Esophagus muscularis mucosa (tissue), 4 donors: Measurements from ENCODE around the gene TMEM200B. TPM values are rescaled to one million over a fixed set of nuclear protein-coding genes. Genes with fewer than 3 reads are reported as not detected.

ENCODE experiments used
- DNase-seq: peaks from one replicate; pipeline ENCODE4 v3.0.0-alpha.2; 2017; ENCODE audit errors: extremely low spot score
- H3K27ac ChIP-seq, 4 donors: fragments of 200-600 bp; sonication (generic); replicated peaks in 1 of 4; 1 replicate in 3 of 4; 2 replicates in 1 of 4; pipeline ENCODE4 v1.5.1; 2016 to 2019; ENCODE audit warnings: mild to moderate bottlenecking in 1 of 4
- H3K27me3 ChIP-seq, 4 donors: fragments of 200-600 bp; sonication (generic); one replicate each; pipeline versions ENCODE4 v1.5.1 to v1.6.0; 2016 to 2019
- H3K36me3 ChIP-seq, 4 donors: fragments of 200-600 bp; sonication (generic); one replicate each; pipeline ENCODE4 v1.5.1; 2016 to 2019
- H3K4me1 ChIP-seq, 4 donors: fragments of 200-600 bp; sonication (generic); one replicate each; pipeline ENCODE4 v1.5.1; 2016 to 2019
- H3K4me3 ChIP-seq, 4 donors: fragments of 200-600 bp; sonication (generic); 1 replicate in 2 of 4; 2 replicates in 2 of 4; pipeline ENCODE4 v1.5.1; 2016 to 2019; ENCODE audit warnings: mild to moderate bottlenecking in 4 of 4, moderate library complexity in 1 of 4
- H3K9me3 ChIP-seq, 4 donors: fragments of 200-600 bp; sonication (generic); 1 replicate in 3 of 4; 2 replicates in 1 of 4; pipeline ENCODE4 v1.5.1; 2016 to 2019
- EP300 ChIP-seq: sonication (generic); formaldehyde crosslinking; IDR thresholded peaks from one replicate; pipeline ENCODE4 v1.6.1; 2017; ENCODE audit warnings: antibody characterized with exemption
- POLR2A ChIP-seq: fragments of 450-650 bp; IDR thresholded peaks from one replicate; pipeline ENCODE4 v1.6.1; 2017; ENCODE audit warnings: antibody characterized with exemption, moderate library complexity, mild to moderate bottlenecking, low read depth
- POLR2AphosphoS5 ChIP-seq, 2 donors: sonication (generic); formaldehyde crosslinking; IDR thresholded peaks; one replicate each; pipeline ENCODE4 v1.6.1; 2017; ENCODE audit warnings: antibody characterized with exemption in 2 of 2
- WGBS: methylation state at CpG from one replicate; pipeline ENCODE4 v1.1.5; 2018; 5-methylcytosine and 5-hydroxymethylcytosine counted together
- intact Hi-C: fragments of 100-400 bp; cut with DNase I; formaldehyde crosslinking; loops from one replicate; pipeline ENCODE4 v1.15.1; 2023
- total RNA-seq, 4 donors: library from RNA; depleted of rRNA; stranded (reverse); fragments of >200 nt; gene quantifications; one replicate each; pipeline versions ENCODE4 v1.1.0 to v1.2.1, GENCODE V29; 2016
- TF ChIP-seq, protein P1 (sequence below), 3 experiments: fragments of 200-600 bp in 2 of 3; fragments of 450-650 bp in 1 of 3; sonication (generic) in 2 of 3; IDR thresholded peaks; one replicate each; pipeline ENCODE4 v1.5.1; 2017 to 2019; ENCODE audit warnings: antibody characterized with exemption in 3 of 3, mild to moderate bottlenecking in 2 of 3, moderate library complexity in 1 of 3

The TMEM200B gene
- total RNA-seq, 4 donors from 2014 or later: 14.5 to 44.8 (median 28.2) TPM

GRCh38 chr1:29126198-29126597 is 2.5 kb upstream of the TMEM200B start:
- H3K27ac ChIP-seq: peak overlapping the region in 3 of 4 donors; percentile 98 to 100 (median 99)
- no peaks in the 10 kb centered on the region for H3K9me3 ChIP-seq
- H3K4me3 ChIP-seq: no peak overlapping the region
- 94% methylated on average over 6 of the region's 6 CpGs for WGBS
- H3K36me3 ChIP-seq: no peaks in the 10 kb centered on the region
- intact Hi-C loops: no loop called here
- no peak for DNase-seq
- peaks cover 0 to 7% (median 3%) of the 10 kb centered on the region in 4 donors for H3K27me3 ChIP-seq
- TF ChIP-seq POLR2AphosphoS5 (IDR thresholded peaks at IDR 0.05): no peak
- TF ChIP-seq, protein P1, sequence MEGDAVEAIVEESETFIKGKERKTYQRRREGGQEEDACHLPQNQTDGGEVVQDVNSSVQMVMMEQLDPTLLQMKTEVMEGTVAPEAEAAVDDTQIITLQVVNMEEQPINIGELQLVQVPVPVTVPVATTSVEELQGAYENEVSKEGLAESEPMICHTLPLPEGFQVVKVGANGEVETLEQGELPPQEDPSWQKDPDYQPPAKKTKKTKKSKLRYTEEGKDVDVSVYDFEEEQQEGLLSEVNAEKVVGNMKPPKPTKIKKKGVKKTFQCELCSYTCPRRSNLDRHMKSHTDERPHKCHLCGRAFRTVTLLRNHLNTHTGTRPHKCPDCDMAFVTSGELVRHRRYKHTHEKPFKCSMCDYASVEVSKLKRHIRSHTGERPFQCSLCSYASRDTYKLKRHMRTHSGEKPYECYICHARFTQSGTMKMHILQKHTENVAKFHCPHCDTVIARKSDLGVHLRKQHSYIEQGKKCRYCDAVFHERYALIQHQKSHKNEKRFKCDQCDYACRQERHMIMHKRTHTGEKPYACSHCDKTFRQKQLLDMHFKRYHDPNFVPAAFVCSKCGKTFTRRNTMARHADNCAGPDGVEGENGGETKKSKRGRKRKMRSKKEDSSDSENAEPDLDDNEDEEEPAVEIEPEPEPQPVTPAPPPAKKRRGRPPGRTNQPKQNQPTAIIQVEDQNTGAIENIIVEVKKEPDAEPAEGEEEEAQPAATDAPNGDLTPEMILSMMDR (IDR thresholded peaks at IDR 0.05): no peak
- no peak for TF ChIP-seq EP300
- TF ChIP-seq POLR2A: no peak
- peaks cover 27 to 43% (median 37%) of the 10 kb centered on the region in 4 donors for H3K4me1 ChIP-seq

DNA sequence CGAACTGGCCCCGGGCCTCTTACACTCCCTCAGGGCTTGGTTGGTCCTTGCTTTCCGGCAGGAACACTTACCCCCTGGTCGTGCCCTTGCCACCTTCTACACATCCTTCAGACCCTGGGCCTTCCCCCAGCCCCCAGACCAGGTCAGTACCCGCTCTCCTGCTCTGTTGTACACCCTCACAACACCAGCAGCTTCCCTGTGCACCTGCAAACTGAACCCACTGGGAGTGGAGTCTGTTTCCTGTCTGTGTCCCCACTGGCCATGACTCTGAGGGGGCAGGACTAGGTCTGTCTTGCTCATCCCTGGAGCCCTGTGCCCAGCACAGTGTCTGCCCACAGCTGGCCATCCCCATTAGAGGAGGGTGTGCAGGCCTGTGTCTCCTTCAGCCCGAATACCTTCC is 2.1 kb upstream of the TMEM200B start:
- TF ChIP-seq POLR2AphosphoS5 (IDR thresholded peaks at IDR 0.05) (no peak), POLR2A (no peak), EP300 (no peak)
- TF ChIP-seq, protein P1 (IDR thresholded peaks at IDR 0.05): no peak
- peaks cover 0 to 7% (median 3%) of the 10 kb centered on the region in 4 donors for H3K27me3 ChIP-seq
- H3K9me3 ChIP-seq: no peaks in the 10 kb centered on the region
- DNase-seq: no peak
- H3K27ac ChIP-seq: peak overlapping the region; percentile 98 to 100 (median 98)
- H3K4me1 ChIP-seq: peaks cover 27 to 47% (median 41%) of the 10 kb centered on the region in 4 donors
- WGBS: 77% methylated on average over 6 of the region's 6 CpGs
- H3K36me3 ChIP-seq: peaks cover 0 to 2% (median 0%) of the 10 kb centered on the region in 4 donors
- no peak overlapping the region for H3K4me3 ChIP-seq
- intact Hi-C loops: no loop called here

DNA sequence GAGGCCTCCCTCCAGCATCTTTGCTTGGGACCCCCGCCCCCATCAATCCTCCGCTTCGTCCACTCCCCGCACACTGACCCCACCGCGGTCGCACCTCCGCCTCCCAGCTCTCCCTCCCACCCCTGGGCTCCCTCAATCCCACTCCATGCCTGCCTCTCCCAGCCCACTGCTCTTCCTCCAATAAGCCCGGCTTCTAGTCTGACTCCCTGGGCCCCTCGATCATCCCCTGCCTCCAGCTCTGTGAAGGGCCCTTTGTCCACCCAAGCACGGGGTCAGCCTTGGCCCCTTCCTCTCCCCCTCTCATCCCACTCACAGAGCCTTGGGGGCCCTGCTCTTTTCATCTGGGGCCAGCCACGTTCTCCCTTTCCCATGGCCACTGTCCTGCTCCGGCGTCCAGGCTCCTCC is 1.5 kb upstream of the TMEM200B start:
- H3K9me3 ChIP-seq: no peaks in the 10 kb centered on the region
- intact Hi-C loops: no loop called here
- H3K4me1 ChIP-seq: peaks cover 27 to 53% (median 46%) of the 10 kb centered on the region in 4 donors
- H3K27ac ChIP-seq: peak overlapping the region; percentile 98 to 100 (median 98)
- H3K4me3 ChIP-seq: peak overlapping the region; percentile 61 to 83 (median 71)
- peaks cover 0 to 7% (median 3%) of the 10 kb centered on the region in 4 donors for H3K27me3 ChIP-seq
- H3K36me3 ChIP-seq: peaks cover 0 to 7% (median 0%) of the 10 kb centered on the region in 4 donors
- TF ChIP-seq, protein P1 (IDR thresholded peaks at IDR 0.05): no peak
- TF ChIP-seq POLR2A (no peak), EP300 (no peak), POLR2AphosphoS5 (IDR thresholded peaks at IDR 0.05) (no peak)
- 52% methylated on average over 14 of the region's 14 CpGs for WGBS
- DNase-seq: no peak

DNA sequence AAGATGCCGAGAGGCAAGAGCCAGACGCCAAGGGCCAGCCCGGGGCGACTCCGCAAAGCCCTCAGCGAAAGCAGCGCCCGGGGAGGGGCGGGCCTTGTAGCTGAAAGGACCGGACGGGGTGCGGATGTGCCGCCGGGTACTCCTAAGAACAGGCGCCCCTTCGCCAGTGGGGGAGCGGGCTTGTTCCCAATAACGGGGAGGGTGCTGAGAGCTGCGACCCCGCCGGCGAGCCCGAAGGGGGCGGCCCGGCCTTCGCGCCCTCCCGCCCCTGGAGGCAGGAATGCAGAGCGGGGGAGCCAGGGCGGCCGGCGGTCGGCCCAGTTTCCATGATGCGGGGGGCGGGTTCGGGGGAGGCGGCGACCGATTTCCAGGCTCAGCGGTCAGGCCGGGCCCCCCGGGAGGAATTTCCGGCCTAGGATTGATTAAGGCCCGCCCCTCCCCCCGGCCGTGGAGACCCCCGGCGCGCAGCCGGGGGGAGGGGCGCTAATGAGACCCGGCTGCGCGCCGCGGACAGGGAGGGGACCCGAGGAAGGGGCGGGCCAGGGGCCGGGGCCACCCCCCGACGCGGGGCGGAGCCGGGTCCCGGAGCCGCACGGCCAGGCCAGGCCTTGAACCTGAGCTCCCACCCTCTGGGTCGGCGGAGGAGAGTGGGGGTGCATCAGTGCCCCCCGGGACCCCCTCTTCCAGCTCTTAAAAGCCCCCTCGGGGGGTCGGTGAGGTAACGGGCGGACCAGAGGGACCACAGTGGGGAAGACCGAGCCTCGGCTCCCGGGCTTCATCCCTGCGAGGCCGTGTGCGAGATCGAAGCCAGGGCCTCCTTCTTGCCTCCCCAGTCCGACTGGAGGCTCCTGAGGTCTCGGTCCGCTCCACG is 898 bp upstream of the TMEM200B start:
- 2% methylated on average over 31 of the region's 85 CpGs for WGBS

More for the DNA sequence above, 898 bp upstream of the TMEM200B start:
- DNase-seq: peak; percentile 96
- Histone ChIP-seq H3K4me1 (peaks cover 27 to 58% (median 51%) of the 10 kb centered on the region in 4 donors), H3K9me3 (no peaks in the 10 kb centered on the region), H3K4me3 (peak overlapping the region; percentile 61 to 83 (median 71)), H3K27ac (peak overlapping the region; percentile 98 to 100 (median 98)), H3K27me3 (peaks cover 0 to 7% (median 3%) of the 10 kb centered on the region in 4 donors), H3K36me3 (peaks cover 0 to 7% (median 0%) of the 10 kb centered on the region in 4 donors)
- intact Hi-C loops: loop anchor here (5.0 kb wide), 1 partner anchor 237 kb away; no protein-coding TSS in a partner anchor
- TF ChIP-seq POLR2AphosphoS5 (IDR thresholded peaks at IDR 0.05) (peak; percentile 90 to 98), EP300 (no peak), POLR2A (peak; percentile 51)
- TF ChIP-seq, protein P1 (IDR thresholded peaks at IDR 0.05): peak; percentile 89 to 90 (median 90)
